HG03045 (cell line): ENCODE measurements around the gene TRIP10.

Experiments used
- ATAC-seq: cut with Tn5 transposase; IDR thresholded peaks from one replicate; pipeline ENCODE4 v1.9.1; 2021; ENCODE audit warnings: mild to moderate bottlenecking, moderate library complexity; ENCODE audit not compliant: unreplicated experiment

Gene TRIP10

GRCh38 chr19:6723738-6724137, 15.7 kb upstream of the TRIP10 start:
- ATAC-seq = no peak

GRCh38 chr19:6724631-6725492, 14.6 kb upstream of the TRIP10 start:
- no peak for ATAC-seq

GRCh38 chr19:6725513-6726231, 13.8 kb upstream of the TRIP10 start:
- ATAC-seq = no peak

GRCh38 chr19:6728346-6728745, 11.1 kb upstream of the TRIP10 start:
- no peak for ATAC-seq

GRCh38 chr19:6729573-6730152, 9.8 kb upstream of the TRIP10 start:
- no peak for ATAC-seq

GRCh38 chr19:6730153-6730804, 9.2 kb upstream of the TRIP10 start:
- ATAC-seq = no peak

GRCh38 chr19:6730941-6731670, 8.4 kb upstream of the TRIP10 start:
- ATAC-seq = no peak

- ATAC-seq = no peak
Observed at GRCh38 chr19:6731822-6732221, 7.7 kb upstream of the TRIP10 start.

GRCh38 chr19:6732803-6733337, 6.6 kb upstream of the TRIP10 start:
- ATAC-seq = no peak

- no peak for ATAC-seq
Observed at GRCh38 chr19:6733338-6734095, 6.0 kb upstream of the TRIP10 start.

GRCh38 chr19:6734096-6734696, 5.3 kb upstream of the TRIP10 start:
- no peak for ATAC-seq

GRCh38 chr19:6735181-6735911, 4.1 kb upstream of the TRIP10 start:
- no peak for ATAC-seq

- no peak for ATAC-seq
Observed at GRCh38 chr19:6736169-6736916, 3.1 kb upstream of the TRIP10 start.

- ATAC-seq = no peak
Observed at GRCh38 chr19:6736917-6737283, 2.6 kb upstream of the TRIP10 start.

- ATAC-seq = peak; percentile 68
Observed at GRCh38 chr19:6737284-6737872, 2.1 kb upstream of the TRIP10 start, which contains the start of gene GPR108. TSS of gene GPR108 (minus strand) at chr19:6737580. CDS start at chr19:6737576, 4 bp downstream.

- ATAC-seq = no peak
Observed at GRCh38 chr19:6737873-6738786, 1.4 kb upstream of the TRIP10 start.
